Activated naive CD8-positive, alpha-beta T cell treated with anti-CD3 and anti-CD28 coated beads, Interleukin-2, amount 50 U/mL, for 16 hours (primary cell): Measurements from ENCODE around the gene TMEM150C.
A peak's percentile ranks its signal among the peaks of the same experiment; 100 is the strongest.
"Not testable (repeated sequence)": the region's sequence is repeated elsewhere in the genome, so short reads cannot be mapped to it uniquely, and the experiment has no call there.

ENCODE experiments used
- DNase-seq: peaks from one replicate; pipeline ENCODE4 v3.0.0-alpha.2; 2020; ENCODE audit warnings: low read depth, low spot score

Gene TMEM150C

GRCh38 chr4:82473621-82474164, 88.1 kb downstream of the TMEM150C start:
- DNase-seq = no peak

- not testable (repeated sequence) for DNase-seq
Measured at GRCh38 chr4:82473080-82473479, 88.7 kb downstream of the TMEM150C start.

- DNase-seq = no peak
Measured at GRCh38 chr4:82469791-82470345, 91.9 kb downstream of the TMEM150C start.

- no peak for DNase-seq
Measured at GRCh38 chr4:82467471-82467870, 94.3 kb downstream of the TMEM150C start.

GRCh38 chr4:82463221-82463620, 98.6 kb downstream of the TMEM150C start:
- DNase-seq = no peak

- peak; percentile 69 for DNase-seq
Measured at GRCh38 chr4:82462415-82462831, 99.4 kb downstream of the TMEM150C start.

GRCh38 chr4:82461710-82462109, 100.1 kb downstream of the TMEM150C start:
- no peak for DNase-seq

- no peak for DNase-seq
Measured at GRCh38 chr4:82458729-82459128, 103.1 kb downstream of the TMEM150C start.

- DNase-seq = no peak
Measured at GRCh38 chr4:82457266-82457665, 104.5 kb downstream of the TMEM150C start.

- no peak for DNase-seq
Measured at GRCh38 chr4:82452026-82452425, 109.8 kb downstream of the TMEM150C start.

GRCh38 chr4:82450966-82451755, 110.6 kb downstream of the TMEM150C start:
- no peak for DNase-seq

- DNase-seq = no peak
Measured at GRCh38 chr4:82447886-82448285, 113.9 kb downstream of the TMEM150C start.

GRCh38 chr4:82439088-82439487, 122.7 kb downstream of the TMEM150C start:
- no peak for DNase-seq

- DNase-seq = no peak
Measured at GRCh38 chr4:82437285-82438005, 124.3 kb downstream of the TMEM150C start.

GRCh38 chr4:82436780-82437179, 125.0 kb downstream of the TMEM150C start:
- DNase-seq = no peak

GRCh38 chr4:82436130-82436529, 125.7 kb downstream of the TMEM150C start:
- DNase-seq = no peak

- no peak for DNase-seq
Measured at GRCh38 chr4:82434949-82435348, 126.8 kb downstream of the TMEM150C start.

- no peak for DNase-seq
Measured at GRCh38 chr4:82433791-82434190, 128.0 kb downstream of the TMEM150C start.
